ENCODE results near the gene LDLRAD4. TPM values are rescaled to one million over a fixed set of nuclear protein-coding genes. Genes with fewer than 3 reads are reported as not detected.

Gene LDLRAD4
- polyA plus RNA-seq, 1 of the 3 experiments (the other 2 are of a cell fraction) = 0.16 TPM

- Histone ChIP-seq H3K4me2 (no peak overlapping the region), H4K20me1 (ENCODE audit: insufficient read depth) (no peaks in the 10 kb centered on the region), H3K27ac (ENCODE audit: low read depth in 2 of 2, low read length in 1 of 2) (no peak overlapping the region), H3K4me3 (ENCODE audit: low read depth in 2 of 2, low read length in 1 of 2) (no peak overlapping the region), H3F3A (replicated peaks; ENCODE audit: insufficient read depth) (no peaks in the 10 kb centered on the region), H3K27me3 (ENCODE audit: insufficient read depth) (no peaks in the 10 kb centered on the region), H3K9me3 (no peaks in the 10 kb centered on the region), H3K9ac (no peak overlapping the region), H3K9me2 (no peaks in the 10 kb centered on the region), H3K36me3 (replicated peaks in 1 of 2; ENCODE audit: control insufficient read depth in 1 of 2, insufficient read depth in 2 of 2, low read length in 1 of 2) (no peaks in the 10 kb centered on the region), H2AFZ (ENCODE audit: low read depth) (no peak overlapping the region), H3K79me2 (ENCODE audit: insufficient read depth) (no peaks in the 10 kb centered on the region), H3K4me1 (ENCODE audit: control insufficient read depth in 1 of 2, insufficient read depth in 2 of 2, low read depth in 1 of 2, low read length in 1 of 2) (peaks cover 0 to 16% of the 10 kb centered on the region in 2 experiments; a peak in 1 of 4 replicates)
- DNase-seq = no peak
- CTCF ChIA-PET = interaction anchor here (1.5 kb wide), 1 partner anchor 266 kb away, joined by 5 read pairs; no protein-coding TSS in a partner anchor
- 29% methylated on average over 1 of the region's 1 CpG for WGBS (ENCODE audit: low lambda C conversion rate)
- TF ChIP-seq SIN3A (IDR thresholded peaks at IDR 0.05; ENCODE audit: borderline replicate concordance, low read depth, low read length) (no peak), TEAD4 (IDR thresholded peaks at IDR 0.05; ENCODE audit: borderline replicate concordance, insufficient read depth) (no peak), CHD2 (IDR thresholded peaks at IDR 0.05; ENCODE audit: low read length, partially characterized antibody) (no peak), TAF1 (IDR thresholded peaks at IDR 0.05; ENCODE audit: borderline replicate concordance, low read depth, low read length) (no peak), MXI1 (IDR thresholded peaks at IDR 0.05; ENCODE audit: low read depth, low read length) (no peak), MAX (IDR thresholded peaks at IDR 0.05; ENCODE audit: low read depth) (no peak), RXRA (IDR thresholded peaks at IDR 0.05; ENCODE audit: borderline replicate concordance, low read depth) (no peak), NRF1 (IDR thresholded peaks at IDR 0.05; ENCODE audit: low read depth, low read length) (no peak), GATA2 (CRISPR knock-in tag; IDR thresholded peaks at IDR 0.05) (no peak), GABPA (IDR thresholded peaks at IDR 0.05; ENCODE audit: low read depth) (no peak), YY1 (IDR thresholded peaks at IDR 0.05; ENCODE audit: low read depth) (no peak), NFIC (IDR thresholded peaks at IDR 0.05; ENCODE audit: borderline replicate concordance) (no peak)
- POLR2A ChIA-PET = no interaction called here
Observed at GRCh38 chr18:13482618-13482945, 264.0 kb downstream of the LDLRAD4 start.

DNA sequence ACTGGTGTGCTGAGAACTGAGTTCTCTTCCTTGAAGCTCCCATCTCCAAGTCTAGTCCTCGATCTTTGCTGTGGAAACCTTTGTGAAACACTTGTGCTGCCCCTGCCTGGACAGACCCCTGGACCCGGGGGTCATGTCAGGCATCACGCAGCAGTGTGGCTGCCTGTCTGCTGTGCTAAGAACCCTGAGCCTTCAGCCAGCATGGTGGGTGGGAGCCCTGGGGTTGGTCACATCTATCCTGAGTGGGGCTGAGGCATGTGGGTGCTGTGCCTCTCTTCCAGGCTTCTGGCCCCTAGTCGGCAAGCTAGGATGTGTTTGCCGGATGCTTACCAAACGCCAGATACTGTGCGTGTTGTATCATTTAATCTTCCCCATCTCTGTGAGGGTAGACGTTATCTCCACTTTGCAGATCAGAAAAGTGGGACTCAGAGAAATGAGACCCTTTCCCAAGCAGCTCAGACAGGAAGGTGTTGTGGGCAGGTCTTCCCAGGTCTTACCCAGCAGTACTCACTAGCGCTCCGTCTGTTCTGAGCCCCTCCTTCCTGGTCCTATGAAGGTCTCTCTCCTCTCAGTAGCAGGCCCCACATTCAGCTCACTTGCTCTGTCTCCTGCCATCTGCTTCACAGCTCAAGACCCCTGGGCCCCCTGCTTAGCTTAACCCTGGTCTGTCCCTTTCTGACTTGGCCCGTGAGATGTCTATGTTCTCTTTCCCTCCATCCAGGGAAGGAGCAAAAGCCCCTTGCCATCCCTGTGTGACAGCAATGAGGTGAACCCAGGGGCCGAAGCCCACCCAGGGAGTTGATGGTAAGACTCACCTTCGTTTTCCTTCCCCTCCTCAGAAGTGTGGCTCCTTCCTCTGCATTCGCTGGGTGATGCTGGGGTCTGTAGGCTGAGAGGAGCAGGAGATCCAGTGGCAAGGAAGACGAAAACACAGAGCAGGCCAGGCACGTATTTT, 265.0 kb downstream of the LDLRAD4 start:
- Histone ChIP-seq H3K27me3 (ENCODE audit: insufficient read depth) (no peaks in the 10 kb centered on the region), H3K9me3 (no peaks in the 10 kb centered on the region), H4K20me1 (ENCODE audit: insufficient read depth) (no peaks in the 10 kb centered on the region), H3K9me2 (no peaks in the 10 kb centered on the region), H3K4me1 (ENCODE audit: control insufficient read depth in 1 of 2, insufficient read depth in 2 of 2, low read depth in 1 of 2, low read length in 1 of 2) (peaks cover 0 to 26% of the 10 kb centered on the region in 2 experiments; a peak in 1 of 4 replicates), H3K4me3 (ENCODE audit: low read depth in 2 of 2, low read length in 1 of 2) (no peak overlapping the region), H3K79me2 (ENCODE audit: insufficient read depth) (no peaks in the 10 kb centered on the region), H2AFZ (ENCODE audit: low read depth) (no peak overlapping the region), H3K36me3 (replicated peaks in 1 of 2; ENCODE audit: control insufficient read depth in 1 of 2, insufficient read depth in 2 of 2, low read length in 1 of 2) (no peaks in the 10 kb centered on the region), H3K27ac (ENCODE audit: low read depth in 2 of 2, low read length in 1 of 2) (no peak overlapping the region; a peak in 1 of 4 replicates), H3F3A (replicated peaks; ENCODE audit: insufficient read depth) (no peaks in the 10 kb centered on the region), H3K9ac (no peak overlapping the region), H3K4me2 (no peak overlapping the region)
- WGBS (ENCODE audit: low lambda C conversion rate) = 63% methylated on average over 12 of the region's 16 CpGs
- no peak for DNase-seq
- POLR2A ChIA-PET = no interaction called here
- CTCF ChIA-PET = no interaction called here
- TF ChIP-seq SMC3 (IDR thresholded peaks at IDR 0.05; ENCODE audit: low read depth, low read length) (no peak), ELF1 (IDR thresholded peaks at IDR 0.05) (no peak), YY1 (IDR thresholded peaks at IDR 0.05; ENCODE audit: low read depth) (no peak), RXRA (IDR thresholded peaks at IDR 0.05; ENCODE audit: borderline replicate concordance, low read depth) (no peak), RAD21 (IDR thresholded peaks at IDR 0.05; ENCODE audit: low read length) (no peak), SIN3A (IDR thresholded peaks at IDR 0.05; ENCODE audit: borderline replicate concordance, low read depth, low read length) (no peak), FOXM1 (IDR thresholded peaks at IDR 0.05; ENCODE audit: low read depth) (no peak), RCOR1 (IDR thresholded peaks at IDR 0.05; ENCODE audit: low read length) (no peak), NRF1 (IDR thresholded peaks at IDR 0.05; ENCODE audit: low read depth, low read length) (no peak), GABPA (IDR thresholded peaks at IDR 0.05; ENCODE audit: low read depth) (no peak), FOXJ3 (CRISPR knock-in tag; IDR thresholded peaks at IDR 0.05) (no peak), EZH2phosphoT487 (IDR thresholded peaks at IDR 0.05; ENCODE audit: borderline replicate concordance, low read depth) (no peak), MEF2A (IDR thresholded peaks at IDR 0.05; ENCODE audit: borderline replicate concordance, low read depth) (no peak), POLR2AphosphoS5 (IDR thresholded peaks at IDR 0.05; ENCODE audit: low read depth, low read length) (no peak), GATA2 (CRISPR knock-in tag; IDR thresholded peaks at IDR 0.05) (no peak)
- TF ChIP-seq, protein P1, sequence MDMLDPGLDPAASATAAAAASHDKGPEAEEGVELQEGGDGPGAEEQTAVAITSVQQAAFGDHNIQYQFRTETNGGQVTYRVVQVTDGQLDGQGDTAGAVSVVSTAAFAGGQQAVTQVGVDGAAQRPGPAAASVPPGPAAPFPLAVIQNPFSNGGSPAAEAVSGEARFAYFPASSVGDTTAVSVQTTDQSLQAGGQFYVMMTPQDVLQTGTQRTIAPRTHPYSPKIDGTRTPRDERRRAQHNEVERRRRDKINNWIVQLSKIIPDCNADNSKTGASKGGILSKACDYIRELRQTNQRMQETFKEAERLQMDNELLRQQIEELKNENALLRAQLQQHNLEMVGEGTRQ (IDR thresholded peaks at IDR 0.05; ENCODE audit: borderline replicate concordance, low read depth, low read length) = no peak
- TF ChIP-seq, protein P2, sequence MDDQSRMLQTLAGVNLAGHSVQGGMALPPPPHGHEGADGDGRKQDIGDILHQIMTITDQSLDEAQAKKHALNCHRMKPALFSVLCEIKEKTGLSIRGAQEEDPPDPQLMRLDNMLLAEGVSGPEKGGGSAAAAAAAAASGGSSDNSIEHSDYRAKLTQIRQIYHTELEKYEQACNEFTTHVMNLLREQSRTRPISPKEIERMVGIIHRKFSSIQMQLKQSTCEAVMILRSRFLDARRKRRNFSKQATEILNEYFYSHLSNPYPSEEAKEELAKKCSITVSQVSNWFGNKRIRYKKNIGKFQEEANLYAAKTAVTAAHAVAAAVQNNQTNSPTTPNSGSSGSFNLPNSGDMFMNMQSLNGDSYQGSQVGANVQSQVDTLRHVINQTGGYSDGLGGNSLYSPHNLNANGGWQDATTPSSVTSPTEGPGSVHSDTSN (IDR thresholded peaks at IDR 0.05) = no peak
- TF ChIP-seq, protein P3, sequence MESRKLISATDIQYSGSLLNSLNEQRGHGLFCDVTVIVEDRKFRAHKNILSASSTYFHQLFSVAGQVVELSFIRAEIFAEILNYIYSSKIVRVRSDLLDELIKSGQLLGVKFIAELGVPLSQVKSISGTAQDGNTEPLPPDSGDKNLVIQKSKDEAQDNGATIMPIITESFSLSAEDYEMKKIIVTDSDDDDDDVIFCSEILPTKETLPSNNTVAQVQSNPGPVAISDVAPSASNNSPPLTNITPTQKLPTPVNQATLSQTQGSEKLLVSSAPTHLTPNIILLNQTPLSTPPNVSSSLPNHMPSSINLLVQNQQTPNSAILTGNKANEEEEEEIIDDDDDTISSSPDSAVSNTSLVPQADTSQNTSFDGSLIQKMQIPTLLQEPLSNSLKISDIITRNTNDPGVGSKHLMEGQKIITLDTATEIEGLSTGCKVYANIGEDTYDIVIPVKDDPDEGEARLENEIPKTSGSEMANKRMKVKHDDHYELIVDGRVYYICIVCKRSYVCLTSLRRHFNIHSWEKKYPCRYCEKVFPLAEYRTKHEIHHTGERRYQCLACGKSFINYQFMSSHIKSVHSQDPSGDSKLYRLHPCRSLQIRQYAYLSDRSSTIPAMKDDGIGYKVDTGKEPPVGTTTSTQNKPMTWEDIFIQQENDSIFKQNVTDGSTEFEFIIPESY (IDR thresholded peaks at IDR 0.05; ENCODE audit: borderline replicate concordance, low read depth) = no peak

Measured in SK-N-SH (cell line).